WTC11 (cell line): ENCODE measurements around the gene ADCY10. TPM values are rescaled to one million over a fixed set of nuclear protein-coding genes. Genes with fewer than 3 reads are reported as not detected.
"Not testable (repeated sequence)": the region's sequence is repeated elsewhere in the genome, so short reads cannot be mapped to it uniquely, and the experiment has no call there.

Source experiments
- ATAC-seq: fragments of 200-7000 bp; cut with Tn5 transposase; 2 replicates; pipeline ENCODE4 v1.10.0; 2021; ENCODE audit warnings: mild to moderate bottlenecking, moderate library complexity
- CTCF ChIA-PET: fragments of 300-600 bp; sonication (Branson Sonifier 250); formaldehyde crosslinking; loops from one replicate; lab custom pipeline; 2021; ENCODE audit warnings: antibody characterized with exemption; lab: Charles Lee
- POLR2A ChIA-PET: fragments of 350-600 bp; sonication (Branson Sonifier 250); formaldehyde crosslinking; loops from one replicate; lab custom pipeline; 2021; ENCODE audit warnings: antibody characterized with exemption; lab: Charles Lee
- DNase-seq: peaks from one replicate; pipeline ENCODE4 v3.0.0; 2021; ENCODE audit warnings: low spot score
- H3K27ac Mint-ChIP-seq: 2 replicates; pipeline ENCODE4 v1.8.0; 2021; ENCODE audit warnings: mixed read lengths
- H3K27me3 Mint-ChIP-seq: 2 replicates; pipeline ENCODE4 v1.8.0; 2021; ENCODE audit warnings: low read depth, mild to moderate bottlenecking, moderate library complexity, mixed read lengths
- H3K36me3 Mint-ChIP-seq: 2 replicates; pipeline ENCODE4 v1.8.0; 2021; ENCODE audit warnings: mixed read lengths
- H3K4me1 Mint-ChIP-seq: 2 replicates; pipeline ENCODE4 v1.8.0; 2022; ENCODE audit warnings: mixed read lengths
- H3K4me3 Mint-ChIP-seq: 2 replicates; pipeline ENCODE4 v1.8.0; 2021; ENCODE audit warnings: mild to moderate bottlenecking, moderate library complexity, mixed read lengths
- H3K9me3 Mint-ChIP-seq: 2 replicates; pipeline ENCODE4 v1.8.0; 2021; ENCODE audit warnings: mixed read lengths
- ETV6 ChIP-seq: sonication (generic); formaldehyde crosslinking; IDR thresholded peaks from 2 replicates; pipeline ENCODE4 v1.8.1; 2022; ENCODE audit warnings: mild to moderate bottlenecking, missing genetic modification reagents
- GRHL2 ChIP-seq: fragments of 250-450 bp; sonication (Bioruptor Pico); IDR thresholded peaks from 2 replicates; pipeline ENCODE4 v1.8.0; 2022; ENCODE audit warnings: mild to moderate bottlenecking, moderate library complexity; ENCODE audit not compliant: insufficient replicate concordance, severe bottlenecking
- KAT7 ChIP-seq: sonication (generic); formaldehyde crosslinking; IDR thresholded peaks from 2 replicates; pipeline ENCODE4 v1.8.1; 2023; ENCODE audit warnings: missing genetic modification reagents, mild to moderate bottlenecking, borderline replicate concordance
- OVOL2 ChIP-seq: fragments of 250-450 bp; sonication (Bioruptor Pico); IDR thresholded peaks from 2 replicates; pipeline ENCODE4 v1.9.0; 2021; ENCODE audit warnings: mild to moderate bottlenecking, borderline replicate concordance
- PRRX2 ChIP-seq: fragments of 250-450 bp; sonication (Bioruptor Pico); IDR thresholded peaks from 2 replicates; pipeline ENCODE4 v1.8.0; 2021; ENCODE audit warnings: mild to moderate bottlenecking
- SOX15 ChIP-seq: fragments of 250-450 bp; sonication (Bioruptor Pico); IDR thresholded peaks from 2 replicates; pipeline ENCODE4 v1.9.0; 2021; ENCODE audit warnings: mild to moderate bottlenecking
- ZNF121 ChIP-seq: sonication (generic); formaldehyde crosslinking; IDR thresholded peaks from 2 replicates; pipeline ENCODE4 v1.8.0; 2023; ENCODE audit warnings: missing genetic modification reagents
- ZNF219 ChIP-seq: sonication (generic); formaldehyde crosslinking; IDR thresholded peaks from 2 replicates; pipeline ENCODE4 v1.8.0; 2023; ENCODE audit warnings: missing genetic modification reagents, mild to moderate bottlenecking, borderline replicate concordance
- ZNF232 ChIP-seq: sonication (generic); formaldehyde crosslinking; IDR thresholded peaks from 2 replicates; pipeline ENCODE4 v1.8.0; 2022; ENCODE audit warnings: mild to moderate bottlenecking, missing genetic modification reagents
- ZNF423 ChIP-seq: fragments of 250-450 bp; sonication (Bioruptor Pico); IDR thresholded peaks from 2 replicates; pipeline ENCODE4 v2.1.2; 2022; ENCODE audit warnings: mild to moderate bottlenecking, moderate library complexity
- ZNF671 ChIP-seq: fragments of 250-450 bp; sonication (Bioruptor Pico); IDR thresholded peaks from 2 replicates; pipeline ENCODE4 v1.8.0; 2021; ENCODE audit warnings: mild to moderate bottlenecking
- total RNA-seq: library from RNA; stranded (reverse); gene quantifications from 3 replicates; pipeline ENCODE4 v1.2.3, GENCODE V29; 2021
- TF ChIP-seq, protein P1 (sequence below): sonication (generic); formaldehyde crosslinking; conservative IDR thresholded peaks from 2 replicates; pipeline ENCODE4 v1.8.1; 2023; ENCODE audit warnings: mild to moderate bottlenecking, low read depth, missing genetic modification reagents, moderate library complexity
- TF ChIP-seq, protein P2 (sequence below): fragments of 200-600 bp; IDR thresholded peaks from 2 replicates; pipeline ENCODE4 v1.8.0; 2022; ENCODE audit warnings: antibody characterized with exemption
- TF ChIP-seq, protein P3 (sequence below): sonication (generic); formaldehyde crosslinking; IDR thresholded peaks from 2 replicates; pipeline ENCODE4 v1.8.0; 2022; ENCODE audit warnings: mild to moderate bottlenecking, missing genetic modification reagents
- TF ChIP-seq, protein P4 (sequence below): sonication (generic); formaldehyde crosslinking; IDR thresholded peaks from 2 replicates; pipeline ENCODE4 v1.8.1; 2023; ENCODE audit warnings: mild to moderate bottlenecking, missing genetic modification reagents, moderate library complexity
- TF ChIP-seq, protein P5 (sequence below): fragments of 250-450 bp; sonication (Bioruptor Pico); IDR thresholded peaks from 2 replicates; pipeline ENCODE4 v1.9.0; 2021; ENCODE audit warnings: mild to moderate bottlenecking, borderline replicate concordance

ADCY10 gene
- total RNA-seq, 1 experiment from 2014 or later, result 0.07 TPM

- CTCF ChIA-PET, result interaction anchor here (1.1 kb wide), 1 partner anchor 276 kb away, joined by 3 read pairs; no protein-coding TSS in a partner anchor
- Mint-ChIP-seq H3K36me3 (peaks cover 22% of the 10 kb centered on the region), H3K9me3 (peaks cover 23% of the 10 kb centered on the region)
- H3K4me3 Mint-ChIP-seq, POLR2A ChIA-PET, H3K27ac Mint-ChIP-seq, H3K4me1 Mint-ChIP-seq, DNase-seq, H3K27me3 Mint-ChIP-seq, ATAC-seq: not testable (repeated sequence)
Observed at GRCh38 chr1:167806676-167807075, 107.3 kb downstream of the ADCY10 start.

- H3K36me3 Mint-ChIP-seq, result peaks cover 22% of the 10 kb centered on the region
- H3K4me1 Mint-ChIP-seq, POLR2A ChIA-PET, H3K27ac Mint-ChIP-seq, H3K4me3 Mint-ChIP-seq, H3K27me3 Mint-ChIP-seq, ATAC-seq, DNase-seq, CTCF ChIA-PET: not testable (repeated sequence)
- peaks cover 25% of the 10 kb centered on the region for H3K9me3 Mint-ChIP-seq
Observed at GRCh38 chr1:167806235-167806634, 107.7 kb downstream of the ADCY10 start.

DNA sequence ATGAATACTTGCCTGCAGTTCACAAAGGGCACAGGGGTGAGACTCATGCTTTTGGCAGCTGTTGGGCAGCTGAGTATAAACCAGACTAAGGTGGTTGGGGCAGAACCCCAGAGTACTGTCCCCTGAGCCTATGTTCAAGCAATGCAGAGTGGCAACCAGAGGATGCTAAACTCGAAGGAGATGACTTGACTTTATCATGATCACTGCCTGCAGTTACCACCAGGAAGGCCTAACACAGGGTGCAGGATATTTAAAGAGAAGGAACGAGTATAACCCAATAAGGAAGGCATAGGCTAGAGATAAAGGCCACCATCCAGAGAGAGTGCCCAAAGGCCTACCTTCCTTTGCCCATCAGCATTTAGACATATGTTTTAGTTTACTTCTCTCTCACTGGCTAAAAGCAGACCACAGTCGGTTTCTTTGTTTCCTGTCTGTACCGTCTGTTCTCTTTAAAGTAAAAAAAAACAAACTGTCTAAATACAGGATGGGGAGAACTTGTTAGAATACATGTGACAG lies 108.8 kb downstream of the ADCY10 start:
- peaks cover 25% of the 10 kb centered on the region for H3K9me3 Mint-ChIP-seq
- H3K27ac Mint-ChIP-seq, result no peak overlapping the region
- ChIA-PET CTCF (no interaction called here), POLR2A (no interaction called here)
- no peak for TF ChIP-seq ZNF232 (CRISPR knock-in tag)
- TF ChIP-seq, protein P1, sequence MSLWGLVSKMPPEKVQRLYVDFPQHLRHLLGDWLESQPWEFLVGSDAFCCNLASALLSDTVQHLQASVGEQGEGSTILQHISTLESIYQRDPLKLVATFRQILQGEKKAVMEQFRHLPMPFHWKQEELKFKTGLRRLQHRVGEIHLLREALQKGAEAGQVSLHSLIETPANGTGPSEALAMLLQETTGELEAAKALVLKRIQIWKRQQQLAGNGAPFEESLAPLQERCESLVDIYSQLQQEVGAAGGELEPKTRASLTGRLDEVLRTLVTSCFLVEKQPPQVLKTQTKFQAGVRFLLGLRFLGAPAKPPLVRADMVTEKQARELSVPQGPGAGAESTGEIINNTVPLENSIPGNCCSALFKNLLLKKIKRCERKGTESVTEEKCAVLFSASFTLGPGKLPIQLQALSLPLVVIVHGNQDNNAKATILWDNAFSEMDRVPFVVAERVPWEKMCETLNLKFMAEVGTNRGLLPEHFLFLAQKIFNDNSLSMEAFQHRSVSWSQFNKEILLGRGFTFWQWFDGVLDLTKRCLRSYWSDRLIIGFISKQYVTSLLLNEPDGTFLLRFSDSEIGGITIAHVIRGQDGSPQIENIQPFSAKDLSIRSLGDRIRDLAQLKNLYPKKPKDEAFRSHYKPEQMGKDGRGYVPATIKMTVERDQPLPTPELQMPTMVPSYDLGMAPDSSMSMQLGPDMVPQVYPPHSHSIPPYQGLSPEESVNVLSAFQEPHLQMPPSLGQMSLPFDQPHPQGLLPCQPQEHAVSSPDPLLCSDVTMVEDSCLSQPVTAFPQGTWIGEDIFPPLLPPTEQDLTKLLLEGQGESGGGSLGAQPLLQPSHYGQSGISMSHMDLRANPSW (CRISPR knock-in tag), result no peak
- no peak for TF ChIP-seq ZNF219 (CRISPR knock-in tag)
- TF ChIP-seq, protein P2, sequence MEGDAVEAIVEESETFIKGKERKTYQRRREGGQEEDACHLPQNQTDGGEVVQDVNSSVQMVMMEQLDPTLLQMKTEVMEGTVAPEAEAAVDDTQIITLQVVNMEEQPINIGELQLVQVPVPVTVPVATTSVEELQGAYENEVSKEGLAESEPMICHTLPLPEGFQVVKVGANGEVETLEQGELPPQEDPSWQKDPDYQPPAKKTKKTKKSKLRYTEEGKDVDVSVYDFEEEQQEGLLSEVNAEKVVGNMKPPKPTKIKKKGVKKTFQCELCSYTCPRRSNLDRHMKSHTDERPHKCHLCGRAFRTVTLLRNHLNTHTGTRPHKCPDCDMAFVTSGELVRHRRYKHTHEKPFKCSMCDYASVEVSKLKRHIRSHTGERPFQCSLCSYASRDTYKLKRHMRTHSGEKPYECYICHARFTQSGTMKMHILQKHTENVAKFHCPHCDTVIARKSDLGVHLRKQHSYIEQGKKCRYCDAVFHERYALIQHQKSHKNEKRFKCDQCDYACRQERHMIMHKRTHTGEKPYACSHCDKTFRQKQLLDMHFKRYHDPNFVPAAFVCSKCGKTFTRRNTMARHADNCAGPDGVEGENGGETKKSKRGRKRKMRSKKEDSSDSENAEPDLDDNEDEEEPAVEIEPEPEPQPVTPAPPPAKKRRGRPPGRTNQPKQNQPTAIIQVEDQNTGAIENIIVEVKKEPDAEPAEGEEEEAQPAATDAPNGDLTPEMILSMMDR, result no peak
- no peak for TF ChIP-seq ZNF121
- no peak for TF ChIP-seq PRRX2 (CRISPR knock-in tag)
- TF ChIP-seq, protein P3, sequence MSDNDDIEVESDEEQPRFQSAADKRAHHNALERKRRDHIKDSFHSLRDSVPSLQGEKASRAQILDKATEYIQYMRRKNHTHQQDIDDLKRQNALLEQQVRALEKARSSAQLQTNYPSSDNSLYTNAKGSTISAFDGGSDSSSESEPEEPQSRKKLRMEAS (CRISPR knock-in tag), result no peak
- TF ChIP-seq ZNF671 (CRISPR knock-in tag), result no peak
- TF ChIP-seq OVOL2 (CRISPR knock-in tag), result no peak
- H3K4me3 Mint-ChIP-seq, result no peak overlapping the region
- DNase-seq (no peak), ATAC-seq (no peak)
- peaks cover 22% of the 10 kb centered on the region for H3K36me3 Mint-ChIP-seq
- no peaks in the 10 kb centered on the region; the same call in 1 of the 2 replicates for H3K27me3 Mint-ChIP-seq
- peaks cover 10% of the 10 kb centered on the region for H3K4me1 Mint-ChIP-seq

GRCh38 chr1:167803358-167804207 lies 110.4 kb downstream of the ADCY10 start:
- Mint-ChIP-seq H3K36me3 (peaks cover 22% of the 10 kb centered on the region), H3K27ac (no peak overlapping the region; the same call in 1 of the 2 replicates), H3K4me3 (peak overlapping the region; percentile 54), H3K27me3 (no peaks in the 10 kb centered on the region; the same call in 1 of the 2 replicates), H3K9me3 (peaks cover 25% of the 10 kb centered on the region), H3K4me1 (peaks cover 10% of the 10 kb centered on the region)
- ChIA-PET CTCF (interaction anchor here (0.5 to 1.8 kb wide), 31 partner anchors 12 to 1691 kb away, joined by 3 to 15 read pairs (median 5); partner anchors contain the start of genes ADCY10, DCAF6 and MPC2), POLR2A (no interaction called here)
- ATAC-seq, result peak; percentile 96
- peak; percentile 95 for DNase-seq
- TF ChIP-seq KAT7 (CRISPR knock-in tag) (no peak), ETV6 (CRISPR knock-in tag) (peak; percentile 55), ZNF423 (CRISPR knock-in tag) (no peak), SOX15 (CRISPR knock-in tag) (no peak), GRHL2 (CRISPR knock-in tag) (no peak)
- TF ChIP-seq, protein P4, sequence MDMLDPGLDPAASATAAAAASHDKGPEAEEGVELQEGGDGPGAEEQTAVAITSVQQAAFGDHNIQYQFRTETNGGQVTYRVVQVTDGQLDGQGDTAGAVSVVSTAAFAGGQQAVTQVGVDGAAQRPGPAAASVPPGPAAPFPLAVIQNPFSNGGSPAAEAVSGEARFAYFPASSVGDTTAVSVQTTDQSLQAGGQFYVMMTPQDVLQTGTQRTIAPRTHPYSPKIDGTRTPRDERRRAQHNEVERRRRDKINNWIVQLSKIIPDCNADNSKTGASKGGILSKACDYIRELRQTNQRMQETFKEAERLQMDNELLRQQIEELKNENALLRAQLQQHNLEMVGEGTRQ (CRISPR knock-in tag), result no peak
- TF ChIP-seq, protein P5, sequence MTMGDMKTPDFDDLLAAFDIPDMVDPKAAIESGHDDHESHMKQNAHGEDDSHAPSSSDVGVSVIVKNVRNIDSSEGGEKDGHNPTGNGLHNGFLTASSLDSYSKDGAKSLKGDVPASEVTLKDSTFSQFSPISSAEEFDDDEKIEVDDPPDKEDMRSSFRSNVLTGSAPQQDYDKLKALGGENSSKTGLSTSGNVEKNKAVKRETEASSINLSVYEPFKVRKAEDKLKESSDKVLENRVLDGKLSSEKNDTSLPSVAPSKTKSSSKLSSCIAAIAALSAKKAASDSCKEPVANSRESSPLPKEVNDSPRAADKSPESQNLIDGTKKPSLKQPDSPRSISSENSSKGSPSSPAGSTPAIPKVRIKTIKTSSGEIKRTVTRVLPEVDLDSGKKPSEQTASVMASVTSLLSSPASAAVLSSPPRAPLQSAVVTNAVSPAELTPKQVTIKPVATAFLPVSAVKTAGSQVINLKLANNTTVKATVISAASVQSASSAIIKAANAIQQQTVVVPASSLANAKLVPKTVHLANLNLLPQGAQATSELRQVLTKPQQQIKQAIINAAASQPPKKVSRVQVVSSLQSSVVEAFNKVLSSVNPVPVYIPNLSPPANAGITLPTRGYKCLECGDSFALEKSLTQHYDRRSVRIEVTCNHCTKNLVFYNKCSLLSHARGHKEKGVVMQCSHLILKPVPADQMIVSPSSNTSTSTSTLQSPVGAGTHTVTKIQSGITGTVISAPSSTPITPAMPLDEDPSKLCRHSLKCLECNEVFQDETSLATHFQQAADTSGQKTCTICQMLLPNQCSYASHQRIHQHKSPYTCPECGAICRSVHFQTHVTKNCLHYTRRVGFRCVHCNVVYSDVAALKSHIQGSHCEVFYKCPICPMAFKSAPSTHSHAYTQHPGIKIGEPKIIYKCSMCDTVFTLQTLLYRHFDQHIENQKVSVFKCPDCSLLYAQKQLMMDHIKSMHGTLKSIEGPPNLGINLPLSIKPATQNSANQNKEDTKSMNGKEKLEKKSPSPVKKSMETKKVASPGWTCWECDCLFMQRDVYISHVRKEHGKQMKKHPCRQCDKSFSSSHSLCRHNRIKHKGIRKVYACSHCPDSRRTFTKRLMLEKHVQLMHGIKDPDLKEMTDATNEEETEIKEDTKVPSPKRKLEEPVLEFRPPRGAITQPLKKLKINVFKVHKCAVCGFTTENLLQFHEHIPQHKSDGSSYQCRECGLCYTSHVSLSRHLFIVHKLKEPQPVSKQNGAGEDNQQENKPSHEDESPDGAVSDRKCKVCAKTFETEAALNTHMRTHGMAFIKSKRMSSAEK (CRISPR knock-in tag), result 0 out of 2 replicates have a peak, but pooled peaks have one; percentile 46
